IPS-NIHi11 (cell line): Measurements from ENCODE around the gene PRM1.

Source experiments
- DNase-seq: peaks from one replicate; pipeline ENCODE4 v3.0.0; 2012; ENCODE audit warnings: mixed read lengths, low spot score

PRM1 gene

DNA sequence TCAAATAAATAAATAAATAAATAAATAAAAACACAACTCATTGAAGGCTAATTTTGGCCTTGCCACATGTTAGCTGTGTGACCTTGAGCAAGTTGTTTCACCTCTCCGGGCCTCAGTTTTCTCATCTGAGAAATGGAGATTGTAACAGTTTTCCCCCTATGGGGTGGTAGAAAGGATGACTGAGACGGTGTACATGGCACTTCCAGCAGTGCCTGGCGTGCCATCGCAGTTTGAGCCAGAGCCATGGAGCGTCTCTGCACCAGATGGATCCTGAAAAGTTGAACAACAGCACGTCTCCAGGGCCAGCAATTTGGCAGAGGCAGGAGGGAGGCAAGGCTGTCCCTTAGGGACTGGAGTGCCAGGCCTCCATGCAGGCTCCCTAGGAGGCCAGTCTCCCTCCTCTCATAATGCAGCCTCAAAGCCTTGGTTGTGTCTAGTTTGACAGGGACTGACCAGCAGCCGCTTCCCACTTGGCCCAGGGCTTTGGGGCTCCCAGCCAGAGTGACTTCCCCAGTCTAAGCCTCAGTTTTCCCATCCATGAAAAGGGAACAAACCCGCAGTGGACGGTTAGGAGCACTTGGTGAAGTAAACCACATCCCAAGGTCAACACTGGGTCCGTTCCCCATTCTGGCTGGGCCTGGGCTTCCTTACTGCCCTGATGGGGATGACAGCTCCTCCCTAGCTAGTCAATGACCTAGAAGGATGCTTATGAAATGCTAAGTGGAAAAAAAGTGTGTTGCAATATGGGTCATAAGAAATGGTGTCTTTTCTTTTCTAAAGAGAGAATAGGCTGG is 44.5 kb downstream of the PRM1 start:
- DNase-seq, result no peak

- no peak for DNase-seq
These were observed 45.5 kb downstream of the PRM1 start for GRCh38 chr16:11235703-11235991.

GRCh38 chr16:11234884-11235702 is 46.0 kb downstream of the PRM1 start:
- DNase-seq, result no peak

GRCh38 chr16:11233727-11234376 is 47.3 kb downstream of the PRM1 start:
- DNase-seq, result no peak

DNA sequence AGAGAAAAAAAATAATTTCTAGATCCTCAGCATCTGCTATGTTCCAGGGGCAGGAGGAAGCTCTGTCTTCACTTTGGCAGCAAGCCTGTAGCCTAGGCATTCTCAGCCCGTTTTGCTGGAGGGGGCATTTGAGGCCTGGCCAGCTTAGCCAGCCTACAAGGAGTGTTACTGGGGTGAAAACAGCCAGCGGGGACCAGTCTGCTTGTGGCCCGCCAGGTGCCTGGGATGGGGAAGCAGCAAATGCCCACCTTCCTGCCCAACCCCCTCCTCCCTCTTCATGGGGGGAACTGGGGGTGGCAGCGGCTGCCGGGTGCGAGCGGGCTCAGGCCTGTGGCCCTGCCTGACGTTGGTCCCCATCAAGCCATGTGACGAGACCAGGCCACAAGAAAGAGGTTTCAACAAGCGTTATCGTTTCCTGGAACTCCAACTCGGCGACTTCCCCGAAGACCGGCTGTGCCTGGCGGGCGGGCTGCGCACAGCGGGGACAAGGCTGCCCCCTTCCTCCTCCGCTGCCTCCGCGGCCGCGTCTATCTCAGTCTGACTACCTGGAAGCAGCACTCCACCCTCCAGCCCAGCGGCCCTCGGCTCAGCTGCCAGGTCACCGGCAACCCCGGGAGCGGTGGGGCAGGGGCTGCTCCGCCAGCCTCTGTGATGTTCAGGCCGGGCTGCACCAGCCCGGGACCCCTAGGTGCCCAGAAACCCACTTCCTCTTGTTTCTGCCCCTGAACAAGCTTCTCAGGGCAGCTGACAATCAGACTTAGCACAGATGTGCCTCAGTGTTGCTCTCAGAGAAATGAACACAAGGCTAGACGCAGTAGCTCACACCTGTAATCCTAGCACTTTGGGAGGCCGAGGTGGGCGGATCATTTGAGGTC is 48.0 kb downstream of the PRM1 start:
- peak; percentile 64 for DNase-seq

GRCh38 chr16:11232302-11232851 is 48.8 kb downstream of the PRM1 start:
- DNase-seq, result no peak

DNA sequence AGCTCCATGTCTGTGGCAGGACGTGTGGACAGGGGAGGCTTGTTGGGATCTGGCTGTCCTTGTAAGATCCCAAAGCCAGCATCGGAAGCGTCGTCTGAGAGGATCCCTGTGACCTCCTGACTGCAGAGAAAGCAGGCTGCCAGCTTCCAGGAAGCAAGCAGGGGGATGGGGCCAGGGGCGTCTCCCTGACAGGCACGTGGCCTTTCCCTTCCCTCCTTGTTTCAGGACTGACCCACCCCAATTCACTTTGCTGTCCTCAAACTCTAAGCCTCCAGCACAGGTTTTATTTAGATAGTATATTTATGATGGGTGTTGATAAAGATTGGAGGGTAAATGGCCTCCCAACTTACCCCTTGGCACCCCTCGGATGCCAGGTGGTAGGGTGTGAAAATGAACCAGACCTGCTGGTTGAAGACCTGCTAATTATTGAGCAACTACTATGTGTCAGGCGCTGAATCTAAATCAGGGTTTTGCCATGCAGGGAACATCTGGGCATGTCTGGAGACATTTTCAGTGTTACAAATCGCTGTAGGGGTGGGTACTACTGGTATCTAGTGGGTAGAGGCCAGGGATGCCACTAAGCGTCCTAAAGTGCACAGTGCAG is 49.7 kb downstream of the PRM1 start:
- DNase-seq, result no peak
